ENCODE data around the gene FCAMR.

DNA sequence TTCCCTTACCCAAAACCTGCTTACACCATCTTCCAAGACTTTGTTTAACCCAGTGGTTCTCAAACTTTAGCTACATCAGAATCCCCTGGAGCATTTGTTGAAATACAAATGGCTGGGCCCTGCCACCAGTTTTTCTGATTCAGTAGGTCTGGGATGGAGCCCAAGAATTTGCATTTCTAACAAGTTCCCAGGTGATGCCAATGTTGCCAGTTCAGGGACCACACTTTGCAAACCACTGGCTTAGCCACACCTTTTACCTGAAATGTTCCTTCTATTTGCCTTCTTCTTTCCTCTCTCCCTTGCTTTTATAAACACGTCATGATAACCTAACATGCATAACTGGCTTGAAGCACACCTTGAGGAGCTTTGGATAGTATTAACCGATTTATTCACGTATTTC is 16.1 kb upstream of the FCAMR start:
- TF ChIP-seq, protein P1, sequence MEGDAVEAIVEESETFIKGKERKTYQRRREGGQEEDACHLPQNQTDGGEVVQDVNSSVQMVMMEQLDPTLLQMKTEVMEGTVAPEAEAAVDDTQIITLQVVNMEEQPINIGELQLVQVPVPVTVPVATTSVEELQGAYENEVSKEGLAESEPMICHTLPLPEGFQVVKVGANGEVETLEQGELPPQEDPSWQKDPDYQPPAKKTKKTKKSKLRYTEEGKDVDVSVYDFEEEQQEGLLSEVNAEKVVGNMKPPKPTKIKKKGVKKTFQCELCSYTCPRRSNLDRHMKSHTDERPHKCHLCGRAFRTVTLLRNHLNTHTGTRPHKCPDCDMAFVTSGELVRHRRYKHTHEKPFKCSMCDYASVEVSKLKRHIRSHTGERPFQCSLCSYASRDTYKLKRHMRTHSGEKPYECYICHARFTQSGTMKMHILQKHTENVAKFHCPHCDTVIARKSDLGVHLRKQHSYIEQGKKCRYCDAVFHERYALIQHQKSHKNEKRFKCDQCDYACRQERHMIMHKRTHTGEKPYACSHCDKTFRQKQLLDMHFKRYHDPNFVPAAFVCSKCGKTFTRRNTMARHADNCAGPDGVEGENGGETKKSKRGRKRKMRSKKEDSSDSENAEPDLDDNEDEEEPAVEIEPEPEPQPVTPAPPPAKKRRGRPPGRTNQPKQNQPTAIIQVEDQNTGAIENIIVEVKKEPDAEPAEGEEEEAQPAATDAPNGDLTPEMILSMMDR (IDR thresholded peaks at IDR 0.05): no peak
- TF ChIP-seq POLR2A (IDR thresholded peaks at IDR 0.05): no peak
